ENCODE measurements around the gene SPDYE6. TPM values are rescaled to one million over a fixed set of nuclear protein-coding genes. Genes with fewer than 3 reads are reported as not detected.

SPDYE6 gene
- total RNA-seq, 1 donor from 2014 or later = not detected

- Histone ChIP-seq H3K27ac (ENCODE audit: low read depth, low read length) (no peak overlapping the region), H3K9ac (ENCODE audit: low read depth in 1 of 3, low read length in 3 of 3) (no peak overlapping the region), H3K9me3 (ENCODE audit: control insufficient read depth in 3 of 3, low read length in 3 of 3) (no peaks in the 10 kb centered on the region), H3K36me3 (ENCODE audit: control insufficient read depth in 3 of 3, insufficient read depth in 3 of 3, low read length in 3 of 3) (peaks cover 26 to 45% (median 28%) of the 10 kb centered on the region in 3 donors), H3K27me3 (ENCODE audit: control insufficient read depth in 3 of 3, insufficient read depth in 3 of 3, low read length in 3 of 3) (no peaks in the 10 kb centered on the region), H3K4me3 (ENCODE audit: low read length in 3 of 3) (no peak overlapping the region), H3K4me1 (ENCODE audit: control insufficient read depth in 3 of 3, insufficient read depth in 3 of 3, low read length in 3 of 3) (peaks cover 0 to 5% (median 3%) of the 10 kb centered on the region in 3 donors)
Measured at GRCh38 chr7:102318482-102318971, 37.7 kb downstream of the SPDYE6 start.

- H3K9ac ChIP-seq (ENCODE audit: low read depth in 1 of 3, low read length in 3 of 3) = no peak overlapping the region
- peaks cover 26 to 45% (median 28%) of the 10 kb centered on the region in 3 donors for H3K36me3 ChIP-seq (ENCODE audit: control insufficient read depth in 3 of 3, insufficient read depth in 3 of 3, low read length in 3 of 3)
- H3K27ac ChIP-seq (ENCODE audit: low read depth, low read length) = no peak overlapping the region
- no peaks in the 10 kb centered on the region for H3K27me3 ChIP-seq (ENCODE audit: control insufficient read depth in 3 of 3, insufficient read depth in 3 of 3, low read length in 3 of 3)
- H3K4me3 ChIP-seq (ENCODE audit: low read length in 3 of 3) = no peak overlapping the region
- H3K4me1 ChIP-seq (ENCODE audit: control insufficient read depth in 3 of 3, insufficient read depth in 3 of 3, low read length in 3 of 3) = peaks cover 0 to 5% (median 3%) of the 10 kb centered on the region in 3 donors
- H3K9me3 ChIP-seq (ENCODE audit: control insufficient read depth in 3 of 3, low read length in 3 of 3) = no peaks in the 10 kb centered on the region
Measured at GRCh38 chr7:102317231-102318059, 38.8 kb downstream of the SPDYE6 start.

- Histone ChIP-seq H3K27me3 (ENCODE audit: control insufficient read depth in 3 of 3, insufficient read depth in 3 of 3, low read length in 3 of 3) (no peaks in the 10 kb centered on the region), H3K27ac (ENCODE audit: low read depth, low read length) (no peak overlapping the region), H3K36me3 (ENCODE audit: control insufficient read depth in 3 of 3, insufficient read depth in 3 of 3, low read length in 3 of 3) (peaks cover 19 to 34% (median 29%) of the 10 kb centered on the region in 3 donors), H3K4me1 (ENCODE audit: control insufficient read depth in 3 of 3, insufficient read depth in 3 of 3, low read length in 3 of 3) (peaks cover 0 to 10% (median 6%) of the 10 kb centered on the region in 3 donors), H3K4me3 (ENCODE audit: low read length in 3 of 3) (no peak overlapping the region), H3K9me3 (ENCODE audit: control insufficient read depth in 3 of 3, low read length in 3 of 3) (no peaks in the 10 kb centered on the region), H3K9ac (ENCODE audit: low read depth in 1 of 3, low read length in 3 of 3) (no peak overlapping the region)
Measured at GRCh38 chr7:102313997-102314780, 42.1 kb downstream of the SPDYE6 start.

- peaks cover 6 to 22% (median 13%) of the 10 kb centered on the region in 3 donors for H3K4me1 ChIP-seq (ENCODE audit: control insufficient read depth in 3 of 3, insufficient read depth in 3 of 3, low read length in 3 of 3)
Measured at GRCh38 chr7:102312317-102312716, 43.9 kb downstream of the SPDYE6 start.

GRCh38 chr7:102310414-102310815 lies 45.8 kb downstream of the SPDYE6 start:
- H3K9ac ChIP-seq (ENCODE audit: low read depth in 1 of 3, low read length in 3 of 3) = no peak overlapping the region
- H3K27me3 ChIP-seq (ENCODE audit: control insufficient read depth in 3 of 3, insufficient read depth in 3 of 3, low read length in 3 of 3) = no peaks in the 10 kb centered on the region
- no peak overlapping the region for H3K4me3 ChIP-seq (ENCODE audit: low read length in 3 of 3)
- H3K36me3 ChIP-seq (ENCODE audit: control insufficient read depth in 3 of 3, insufficient read depth in 3 of 3, low read length in 3 of 3) = peaks cover 19 to 31% (median 20%) of the 10 kb centered on the region in 3 donors
- H3K27ac ChIP-seq (ENCODE audit: low read depth, low read length) = no peak overlapping the region
- H3K4me1 ChIP-seq (ENCODE audit: control insufficient read depth in 3 of 3, insufficient read depth in 3 of 3, low read length in 3 of 3) = peaks cover 17 to 40% (median 27%) of the 10 kb centered on the region in 3 donors
- H3K9me3 ChIP-seq (ENCODE audit: control insufficient read depth in 3 of 3, low read length in 3 of 3) = no peaks in the 10 kb centered on the region

More at GRCh38 chr7:102312317-102312716, 43.9 kb downstream of the SPDYE6 start:
- Histone ChIP-seq H3K36me3 (ENCODE audit: control insufficient read depth in 3 of 3, insufficient read depth in 3 of 3, low read length in 3 of 3) (peaks cover 22 to 37% (median 24%) of the 10 kb centered on the region in 3 donors), H3K27me3 (ENCODE audit: control insufficient read depth in 3 of 3, insufficient read depth in 3 of 3, low read length in 3 of 3) (no peaks in the 10 kb centered on the region), H3K9ac (ENCODE audit: low read depth in 1 of 3, low read length in 3 of 3) (no peak overlapping the region), H3K27ac (ENCODE audit: low read depth, low read length) (no peak overlapping the region), H3K4me3 (ENCODE audit: low read length in 3 of 3) (no peak overlapping the region), H3K9me3 (ENCODE audit: control insufficient read depth in 3 of 3, low read length in 3 of 3) (no peaks in the 10 kb centered on the region)

GRCh38 chr7:102306916-102307677 lies 49.1 kb downstream of the SPDYE6 start:
- Histone ChIP-seq H3K36me3 (ENCODE audit: control insufficient read depth in 3 of 3, insufficient read depth in 3 of 3, low read length in 3 of 3) (peaks cover 9 to 19% (median 12%) of the 10 kb centered on the region in 3 donors), H3K27me3 (ENCODE audit: control insufficient read depth in 3 of 3, insufficient read depth in 3 of 3, low read length in 3 of 3) (no peaks in the 10 kb centered on the region), H3K4me3 (ENCODE audit: low read length in 3 of 3) (peak overlapping the region; percentile 30 to 45 (median 41)), H3K9me3 (ENCODE audit: control insufficient read depth in 3 of 3, low read length in 3 of 3) (no peaks in the 10 kb centered on the region), H3K9ac (ENCODE audit: low read depth in 1 of 3, low read length in 3 of 3) (peak overlapping the region; percentile 5 to 62 (median 48)), H3K27ac (ENCODE audit: low read depth, low read length) (peak overlapping the region; percentile 64), H3K4me1 (ENCODE audit: control insufficient read depth in 3 of 3, insufficient read depth in 3 of 3, low read length in 3 of 3) (peaks cover 43 to 72% (median 58%) of the 10 kb centered on the region in 3 donors)

GRCh38 chr7:102305414-102306268 lies 50.6 kb downstream of the SPDYE6 start:
- H3K9me3 ChIP-seq (ENCODE audit: control insufficient read depth in 3 of 3, low read length in 3 of 3) = no peaks in the 10 kb centered on the region
- H3K27me3 ChIP-seq (ENCODE audit: control insufficient read depth in 3 of 3, insufficient read depth in 3 of 3, low read length in 3 of 3) = no peaks in the 10 kb centered on the region
- H3K9ac ChIP-seq (ENCODE audit: low read depth in 1 of 3, low read length in 3 of 3) = no peak overlapping the region
- H3K27ac ChIP-seq (ENCODE audit: low read depth, low read length) = peak overlapping the region; percentile 64
- H3K4me3 ChIP-seq (ENCODE audit: low read length in 3 of 3) = no peak overlapping the region
- peaks cover 9 to 17% (median 11%) of the 10 kb centered on the region in 3 donors for H3K36me3 ChIP-seq (ENCODE audit: control insufficient read depth in 3 of 3, insufficient read depth in 3 of 3, low read length in 3 of 3)
- H3K4me1 ChIP-seq (ENCODE audit: control insufficient read depth in 3 of 3, insufficient read depth in 3 of 3, low read length in 3 of 3) = peaks cover 45 to 83% (median 66%) of the 10 kb centered on the region in 3 donors

- no peaks in the 10 kb centered on the region for H3K9me3 ChIP-seq (ENCODE audit: control insufficient read depth in 3 of 3, low read length in 3 of 3)
- H3K4me3 ChIP-seq (ENCODE audit: low read length in 3 of 3) = peak overlapping the region in 2 of 3 donors; percentile 35 to 45
- peaks cover 6 to 12% (median 9%) of the 10 kb centered on the region in 3 donors for H3K36me3 ChIP-seq (ENCODE audit: control insufficient read depth in 3 of 3, insufficient read depth in 3 of 3, low read length in 3 of 3)
- peak overlapping the region; percentile 97 for H3K27ac ChIP-seq (ENCODE audit: low read depth, low read length)
- no peaks in the 10 kb centered on the region for H3K27me3 ChIP-seq (ENCODE audit: control insufficient read depth in 3 of 3, insufficient read depth in 3 of 3, low read length in 3 of 3)
- H3K9ac ChIP-seq (ENCODE audit: low read depth in 1 of 3, low read length in 3 of 3) = peak overlapping the region; percentile 54 to 81 (median 81)
- H3K4me1 ChIP-seq (ENCODE audit: control insufficient read depth in 3 of 3, insufficient read depth in 3 of 3, low read length in 3 of 3) = peaks cover 45 to 79% (median 65%) of the 10 kb centered on the region in 3 donors
Measured at GRCh38 chr7:102304668-102305067, 51.6 kb downstream of the SPDYE6 start.

All from skeletal muscle tissue (tissue), 4 donors.